GM12872 (cell line): Measurements from ENCODE around the gene CAMSAP1.

Source experiments
- CTCF ChIP-seq: IDR thresholded peaks from 3 replicates; pipeline ENCODE4 v1.5.1; 2011; ENCODE audit warnings: low read depth, mild to moderate bottlenecking, low read length, moderate library complexity; ENCODE audit not compliant: insufficient read depth

Gene CAMSAP1

GRCh38 chr9:135794361-135794885 lies 112.9 kb downstream of the CAMSAP1 start:
- no peak for TF ChIP-seq CTCF

DNA sequence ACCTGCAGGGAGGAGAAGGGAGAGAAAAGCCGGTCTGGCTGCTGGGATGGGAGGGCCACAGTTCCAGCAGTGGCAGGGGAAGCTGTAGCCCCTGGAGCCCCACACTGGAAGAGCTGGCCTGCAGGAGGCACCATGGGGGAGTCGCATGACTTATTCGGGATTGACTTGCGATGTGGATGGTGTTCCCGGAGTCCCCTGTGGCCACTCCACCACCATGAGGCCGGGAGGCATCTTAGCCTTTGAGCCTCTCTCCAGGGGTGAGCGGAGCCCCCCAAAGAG lies 113.3 kb downstream of the CAMSAP1 start:
- no peak for TF ChIP-seq CTCF

- no peak for TF ChIP-seq CTCF
These were observed 113.9 kb downstream of the CAMSAP1 start for GRCh38 chr9:135793221-135794056.

DNA sequence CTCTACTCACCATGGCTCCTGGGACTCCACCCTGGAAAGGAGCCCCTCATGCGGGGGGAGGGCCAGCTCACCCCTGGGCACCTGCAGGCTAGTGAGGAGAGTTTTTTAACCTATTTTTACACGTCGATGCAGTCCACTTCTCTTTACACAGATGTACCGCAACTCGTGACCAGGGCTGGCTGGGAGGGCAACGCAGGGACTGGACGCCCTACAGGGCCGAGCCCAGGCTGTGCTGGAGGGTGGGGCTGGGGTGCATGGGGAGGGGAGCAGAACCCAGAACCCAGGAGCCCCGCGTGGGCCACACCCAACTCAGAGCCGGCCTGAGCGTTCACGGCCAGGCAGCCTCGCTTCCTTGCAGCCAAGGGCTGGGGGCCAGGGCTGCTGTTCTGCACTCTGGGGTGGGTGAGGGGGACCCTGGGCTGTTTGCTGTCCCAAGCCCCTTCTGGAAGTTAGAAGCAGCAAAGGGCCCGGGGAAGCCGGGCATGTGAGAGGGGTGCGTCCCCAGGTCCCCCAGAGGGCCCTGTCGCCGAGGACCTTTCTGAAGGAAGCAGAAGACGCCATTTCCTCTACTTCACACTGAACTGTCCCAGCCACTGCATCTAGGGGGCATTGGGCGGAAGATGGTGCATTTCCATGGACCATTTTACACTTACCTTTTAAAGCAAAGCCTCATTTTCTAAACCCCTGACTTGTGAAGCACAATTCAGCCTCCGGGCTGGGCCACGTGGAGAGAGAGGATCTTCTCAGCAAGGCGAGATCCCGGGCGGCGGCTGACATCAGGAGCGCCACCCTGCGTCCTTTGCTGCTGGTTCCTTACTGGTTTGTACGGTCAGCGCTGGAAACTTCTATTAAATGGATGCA lies 114.8 kb downstream of the CAMSAP1 start:
- no peak for TF ChIP-seq CTCF

- TF ChIP-seq CTCF: no peak
These were observed 115.7 kb downstream of the CAMSAP1 start for GRCh38 chr9:135791431-135792267.

GRCh38 chr9:135790850-135791249 lies 116.5 kb downstream of the CAMSAP1 start:
- no peak for TF ChIP-seq CTCF

- TF ChIP-seq CTCF: no peak
These were observed 117.0 kb downstream of the CAMSAP1 start for GRCh38 chr9:135790356-135790755.
